Trophoblast cell (in vitro differentiated cells and primary cell): ENCODE results near the gene RTCA.

Experiments
- DNase-seq, 2 donors: peaks; one replicate each; pipeline ENCODE4 v3.0.0-alpha.2; 2016
- H2AFZ ChIP-seq: 2 replicates; pipeline ENCODE4 v1.6.1; 2013; ENCODE audit warnings: low read length, moderate library complexity, mild to moderate bottlenecking; ENCODE audit not compliant: insufficient read depth, poor library complexity
- H2AK5ac ChIP-seq: 2 replicates; pipeline ENCODE4 v1.6.1; 2013; ENCODE audit warnings: mild to moderate bottlenecking, low read length
- H2BK120ac ChIP-seq: 2 replicates; pipeline ENCODE4 v1.6.1; 2013; ENCODE audit warnings: low read length, mild to moderate bottlenecking, moderate library complexity; ENCODE audit not compliant: insufficient read depth, poor library complexity
- H2BK12ac ChIP-seq: 2 replicates; pipeline ENCODE4 v1.6.1; 2013; ENCODE audit warnings: mild to moderate bottlenecking, low read length, moderate library complexity
- H2BK5ac ChIP-seq: 2 replicates; pipeline ENCODE4 v1.6.1; 2013; ENCODE audit warnings: low read length, low read depth, moderate library complexity, mild to moderate bottlenecking; ENCODE audit not compliant: poor library complexity
- H3K14ac ChIP-seq: 2 replicates; pipeline ENCODE4 v1.6.1; 2013; ENCODE audit warnings: mild to moderate bottlenecking, low read length
- H3K18ac ChIP-seq: 2 replicates; pipeline ENCODE4 v1.6.1; 2013; ENCODE audit warnings: mild to moderate bottlenecking, low read length
- H3K23ac ChIP-seq: 2 replicates; pipeline ENCODE4 v1.6.1; 2013; ENCODE audit warnings: low read length
- H3K27ac ChIP-seq: 2 replicates; pipeline ENCODE4 v1.5.1; 2013; ENCODE audit warnings: low read depth, mild to moderate bottlenecking, inconsistent platforms, low read length, moderate library complexity
- H3K27me3 ChIP-seq: 2 replicates; pipeline ENCODE4 v1.6.1; 2013; ENCODE audit warnings: inconsistent platforms, mild to moderate bottlenecking, low read length, moderate library complexity; ENCODE audit not compliant: insufficient read depth
- H3K36me3 ChIP-seq, 2 experiments: 1 replicate in 1 of 2; 2 replicates in 1 of 2; pipeline ENCODE4 v1.6.1; 2013; ENCODE audit warnings: low read length in 2 of 2, mild to moderate bottlenecking in 2 of 2, moderate library complexity in 1 of 2; ENCODE audit not compliant: insufficient read depth in 2 of 2, control insufficient read depth in 1 of 2
- H3K4ac ChIP-seq: 2 replicates; pipeline ENCODE4 v1.6.1; 2013; ENCODE audit warnings: low read depth, mild to moderate bottlenecking, low read length, moderate library complexity
- H3K4me1 ChIP-seq, 2 experiments: 1 replicate in 1 of 2; 2 replicates in 1 of 2; pipeline ENCODE4 v1.6.1; 2013; ENCODE audit warnings: low read length in 2 of 2, mild to moderate bottlenecking in 2 of 2, moderate library complexity in 1 of 2; ENCODE audit not compliant: insufficient read depth in 2 of 2, control insufficient read depth in 1 of 2
- H3K4me2 ChIP-seq: 2 replicates; pipeline ENCODE4 v1.6.1; 2013; ENCODE audit warnings: inconsistent platforms, mild to moderate bottlenecking, low read length, moderate library complexity
- H3K4me3 ChIP-seq: 2 replicates; pipeline ENCODE4 v1.5.1; 2013; ENCODE audit warnings: mild to moderate bottlenecking, low read depth, low read length, inconsistent platforms
- H3K79me1 ChIP-seq: one replicate; pipeline ENCODE4 v1.6.1; 2013; ENCODE audit warnings: low read length
- H3K79me2 ChIP-seq: 2 replicates; pipeline ENCODE4 v1.6.1; 2013; ENCODE audit warnings: low read length, mild to moderate bottlenecking; ENCODE audit not compliant: control insufficient read depth, insufficient read depth, poor library complexity
- H3K9ac ChIP-seq: 2 replicates; pipeline ENCODE4 v1.6.1; 2013; ENCODE audit warnings: mild to moderate bottlenecking, low read length
- H3K9me3 ChIP-seq: 2 replicates; pipeline ENCODE4 v1.6.1; 2013; ENCODE audit warnings: low read depth, mild to moderate bottlenecking, control low read depth, inconsistent platforms, low read length; ENCODE audit not compliant: insufficient read depth
- H4K12ac ChIP-seq: 2 replicates; pipeline ENCODE4 v1.6.1; 2013; ENCODE audit warnings: low read depth, mild to moderate bottlenecking, low read length, moderate library complexity
- H4K8ac ChIP-seq: 2 replicates; pipeline ENCODE4 v1.6.1; 2013; ENCODE audit warnings: low read depth, mild to moderate bottlenecking, low read length, moderate library complexity
- H4K91ac ChIP-seq: one replicate; pipeline ENCODE4 v1.6.1; 2013; ENCODE audit warnings: low read depth, mild to moderate bottlenecking, low read length, moderate library complexity
- WGBS: extraction: QIAGEN DNeasy Blood & Tissue Kit; methylation state at CpG from one replicate; pipeline ENCODE4 v1.1.7; 2013; ENCODE audit warnings: missing lambda C conversion rate; ENCODE audit not compliant: insufficient read length, insufficient coverage; ENCODE audit errors: extremely low coverage; 5-methylcytosine and 5-hydroxymethylcytosine counted together

RTCA gene

GRCh38 chr1:100300691-100301090, 34.7 kb downstream of the RTCA start:
- H3K18ac ChIP-seq: no peak overlapping the region
- no peaks in the 10 kb centered on the region for H3K36me3 ChIP-seq
- H2BK120ac ChIP-seq: no peak overlapping the region
- H2BK5ac ChIP-seq: no peak overlapping the region
- no peaks in the 10 kb centered on the region for H3K27me3 ChIP-seq
- H3K4me2 ChIP-seq: no peak overlapping the region
- no peak overlapping the region for H3K27ac ChIP-seq
- H2BK12ac ChIP-seq: no peak overlapping the region
- no peaks in the 10 kb centered on the region for H3K79me1 ChIP-seq
- no peak for DNase-seq
- H3K9me3 ChIP-seq: no peaks in the 10 kb centered on the region
- H3K4me3 ChIP-seq: no peak overlapping the region
- H2AK5ac ChIP-seq: no peak overlapping the region
- no peak overlapping the region for H3K4ac ChIP-seq
- no peak overlapping the region for H4K91ac ChIP-seq
- no peak overlapping the region for H3K9ac ChIP-seq
- H3K23ac ChIP-seq: no peak overlapping the region
- no peak overlapping the region for H2AFZ ChIP-seq
- WGBS: no CpG with 5 or more reads among the region's 5 CpGs
- no peaks in the 10 kb centered on the region for H3K4me1 ChIP-seq
- H4K12ac ChIP-seq: no peak overlapping the region
- no peaks in the 10 kb centered on the region for H3K79me2 ChIP-seq
- no peak overlapping the region for H4K8ac ChIP-seq
- H3K14ac ChIP-seq: no peak overlapping the region

- H3K23ac ChIP-seq: no peak overlapping the region
- no CpG with 5 or more reads among the region's 2 CpGs for WGBS
- H2BK5ac ChIP-seq: no peak overlapping the region
- H3K36me3 ChIP-seq: no peaks in the 10 kb centered on the region
- no peaks in the 10 kb centered on the region for H3K79me1 ChIP-seq
- no peak overlapping the region for H2BK120ac ChIP-seq
- no peak overlapping the region for H3K9ac ChIP-seq
- no peak overlapping the region for H2BK12ac ChIP-seq
- no peak overlapping the region for H3K18ac ChIP-seq
- H3K27ac ChIP-seq: no peak overlapping the region
- no peaks in the 10 kb centered on the region for H3K79me2 ChIP-seq
- no peak overlapping the region for H4K8ac ChIP-seq
- no peak overlapping the region for H3K4me3 ChIP-seq
- no peak overlapping the region for H3K4me2 ChIP-seq
- no peak overlapping the region for H3K4ac ChIP-seq
- no peak overlapping the region for H3K14ac ChIP-seq
- H2AFZ ChIP-seq: no peak overlapping the region
- no peak overlapping the region for H4K91ac ChIP-seq
- DNase-seq: no peak
- no peaks in the 10 kb centered on the region for H3K4me1 ChIP-seq
- no peak overlapping the region for H4K12ac ChIP-seq
- no peak overlapping the region for H2AK5ac ChIP-seq
- H3K9me3 ChIP-seq: no peaks in the 10 kb centered on the region
- H3K27me3 ChIP-seq: no peaks in the 10 kb centered on the region
Measured at GRCh38 chr1:100302739-100303138, 36.7 kb downstream of the RTCA start.

- H2BK120ac ChIP-seq: no peak overlapping the region
- H3K9me3 ChIP-seq: no peaks in the 10 kb centered on the region
- H4K8ac ChIP-seq: no peak overlapping the region
- no peak overlapping the region for H3K23ac ChIP-seq
- H3K27ac ChIP-seq: no peak overlapping the region
- no peaks in the 10 kb centered on the region for H3K27me3 ChIP-seq
- no peak overlapping the region for H2BK5ac ChIP-seq
- WGBS: no CpG with 5 or more reads among the region's 2 CpGs
- H2BK12ac ChIP-seq: no peak overlapping the region
- H3K14ac ChIP-seq: no peak overlapping the region
- H3K18ac ChIP-seq: no peak overlapping the region
- no peak overlapping the region for H3K4me2 ChIP-seq
- no peak for DNase-seq
- H3K9ac ChIP-seq: no peak overlapping the region
- no peak overlapping the region for H2AK5ac ChIP-seq
- no peak overlapping the region for H2AFZ ChIP-seq
- no peak overlapping the region for H4K91ac ChIP-seq
- no peak overlapping the region for H4K12ac ChIP-seq
- H3K4ac ChIP-seq: no peak overlapping the region
- H3K4me1 ChIP-seq: no peaks in the 10 kb centered on the region
- H3K36me3 ChIP-seq: no peaks in the 10 kb centered on the region
- no peak overlapping the region for H3K4me3 ChIP-seq
- H3K79me2 ChIP-seq: no peaks in the 10 kb centered on the region
- H3K79me1 ChIP-seq: no peaks in the 10 kb centered on the region
Measured at GRCh38 chr1:100304227-100304626, 38.2 kb downstream of the RTCA start.

GRCh38 chr1:100304921-100305320, 38.9 kb downstream of the RTCA start:
- Histone ChIP-seq H2BK5ac (no peak overlapping the region), H2BK120ac (no peak overlapping the region), H4K91ac (no peak overlapping the region), H3K4ac (no peak overlapping the region), H2AFZ (no peak overlapping the region), H3K79me1 (no peaks in the 10 kb centered on the region), H3K27me3 (no peaks in the 10 kb centered on the region), H3K14ac (no peak overlapping the region), H3K23ac (no peak overlapping the region), H3K79me2 (no peaks in the 10 kb centered on the region), H3K4me2 (no peak overlapping the region), H2AK5ac (no peak overlapping the region), H2BK12ac (no peak overlapping the region), H3K9ac (no peak overlapping the region), H4K12ac (no peak overlapping the region), H3K4me3 (no peak overlapping the region), H3K18ac (no peak overlapping the region), H3K36me3 (no peaks in the 10 kb centered on the region), H3K27ac (no peak overlapping the region), H3K9me3 (no peaks in the 10 kb centered on the region), H4K8ac (no peak overlapping the region), H3K4me1 (no peaks in the 10 kb centered on the region)
- DNase-seq: no peak
- no CpG with 5 or more reads among the region's 3 CpGs for WGBS
